VCaP (cell line): ENCODE results near the gene SPATA17.

ENCODE experiments used
- H3K27ac ChIP-seq: fragments of 450-650 bp; 2 replicates; pipeline ENCODE4 v1.5.1; 2017
- CTCF ChIP-seq: fragments of 450-650 bp; conservative IDR thresholded peaks from 2 replicates; pipeline ENCODE4 v1.5.1; 2017; ENCODE audit warnings: mild to moderate bottlenecking, moderate library complexity

SPATA17 gene

DNA sequence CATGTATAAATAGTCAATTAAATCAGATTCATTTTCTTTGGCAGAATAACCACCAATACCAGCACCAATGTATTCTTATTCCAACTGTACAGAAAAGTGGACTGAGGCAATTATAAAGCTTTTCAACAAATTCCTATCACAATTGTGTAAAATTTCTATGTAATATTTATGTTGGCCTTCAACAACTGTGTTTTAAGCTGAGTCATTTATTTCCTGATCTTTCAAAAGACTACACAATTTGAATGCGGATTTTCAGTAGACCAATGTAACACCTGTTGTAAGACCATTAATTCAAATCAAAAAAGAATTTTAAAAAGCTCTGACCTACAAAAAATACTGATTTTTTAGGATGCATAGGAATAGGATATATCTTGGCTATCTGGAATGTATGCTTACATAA lies 25.8 kb upstream of the SPATA17 start:
- TF ChIP-seq CTCF, result no peak
- H3K27ac ChIP-seq, result no peak overlapping the region

DNA sequence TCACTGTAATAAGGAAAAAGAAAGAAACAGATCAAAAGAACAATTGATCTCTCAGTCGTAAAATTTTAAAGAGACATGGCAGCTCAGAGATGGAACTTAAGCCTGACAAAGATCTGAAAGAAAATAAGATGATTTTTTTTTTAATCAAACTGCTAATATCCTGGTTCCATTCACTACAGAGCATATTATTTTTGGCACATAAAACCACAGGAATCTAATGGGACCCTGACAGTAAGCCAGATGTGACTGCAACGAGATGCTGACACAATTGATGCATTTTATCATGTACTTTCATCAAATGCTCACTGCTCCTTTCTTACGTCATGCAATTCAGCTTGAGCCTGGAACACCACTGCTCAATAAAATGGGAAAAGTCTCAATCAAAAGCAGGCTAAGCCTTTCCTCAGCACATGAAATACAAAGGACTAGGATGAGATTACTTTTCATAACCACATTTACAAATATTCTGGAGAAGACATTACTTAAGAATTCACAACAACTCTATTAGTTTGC lies 16.9 kb upstream of the SPATA17 start:
- no peak for TF ChIP-seq CTCF
- H3K27ac ChIP-seq, result no peak overlapping the region

DNA sequence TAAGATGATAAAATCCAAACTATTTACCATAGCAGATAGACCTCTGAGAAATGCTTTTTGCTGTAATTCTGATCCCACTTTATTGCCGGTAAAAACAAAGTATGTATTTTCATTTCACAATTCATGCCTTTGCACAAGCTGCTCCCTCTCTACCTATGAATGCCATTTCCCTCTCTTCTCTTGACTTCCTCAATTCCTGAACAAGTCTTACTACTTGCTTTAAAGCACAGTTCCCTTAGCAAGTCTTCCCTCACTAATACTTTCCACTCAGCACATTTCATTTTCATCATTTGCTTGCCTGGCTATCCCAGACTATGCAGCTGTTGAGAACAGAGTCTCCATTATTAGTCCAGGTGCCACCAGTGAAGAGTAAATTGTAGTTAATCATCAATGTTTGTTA lies 14.0 kb upstream of the SPATA17 start:
- no peak overlapping the region for H3K27ac ChIP-seq
- TF ChIP-seq CTCF, result no peak

GRCh38 chr1:217620814-217621213 lies 10.3 kb upstream of the SPATA17 start:
- no peak overlapping the region for H3K27ac ChIP-seq

DNA sequence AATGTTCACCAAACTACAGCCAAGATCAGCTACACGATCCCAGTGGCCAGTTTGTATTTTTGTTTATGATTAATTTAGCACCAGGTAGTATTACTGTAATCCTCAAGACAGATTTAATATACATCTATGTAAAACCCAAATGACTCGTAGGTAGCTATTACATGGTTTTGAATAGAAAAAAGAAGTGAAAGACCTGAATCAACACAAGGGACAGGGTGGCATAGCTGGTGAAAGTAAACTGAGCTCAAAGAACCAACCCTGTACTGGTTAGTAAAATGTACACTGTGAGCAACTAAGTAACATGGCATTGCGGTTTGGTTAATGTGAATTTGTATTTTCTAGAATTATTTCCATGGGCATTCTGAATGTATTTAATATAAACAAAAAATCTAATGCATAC lies 9.1 kb upstream of the SPATA17 start:
- H3K27ac ChIP-seq, result no peak overlapping the region
- TF ChIP-seq CTCF, result no peak

More at GRCh38 chr1:217620814-217621213, 10.3 kb upstream of the SPATA17 start:
- no peak for TF ChIP-seq CTCF

DNA sequence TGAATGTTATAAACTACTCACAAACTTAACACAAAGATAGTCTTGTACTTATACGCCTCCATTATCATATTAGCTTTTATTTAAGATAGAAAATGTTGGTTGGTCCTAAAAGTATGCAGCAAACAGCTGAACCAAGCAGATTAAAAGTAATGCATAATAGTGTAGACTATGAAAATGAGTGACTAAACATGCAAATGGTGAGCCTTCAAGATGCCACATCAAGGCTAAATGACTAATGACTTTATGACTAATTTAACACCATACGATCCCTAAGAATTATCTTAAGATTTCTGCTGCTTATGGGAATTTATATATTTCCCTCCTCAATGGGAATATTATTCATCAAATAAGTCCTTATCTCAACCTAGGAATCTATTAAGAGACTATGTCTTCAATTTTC lies 4.8 kb upstream of the SPATA17 start:
- H3K27ac ChIP-seq, result no peak overlapping the region
- TF ChIP-seq CTCF, result no peak

GRCh38 chr1:217627431-217627830 lies 3.7 kb upstream of the SPATA17 start:
- H3K27ac ChIP-seq, result no peak overlapping the region
- TF ChIP-seq CTCF, result no peak

GRCh38 chr1:217642455-217642854 lies 11.3 kb downstream of the SPATA17 start:
- H3K27ac ChIP-seq, result no peak overlapping the region
- TF ChIP-seq CTCF, result no peak
